GM12872 (cell line): Measurements from ENCODE around the gene CFAP74.

ENCODE experiments used
- CTCF ChIP-seq: IDR thresholded peaks from 3 replicates; pipeline ENCODE4 v1.5.1; 2011; ENCODE audit warnings: low read depth, mild to moderate bottlenecking, low read length, moderate library complexity; ENCODE audit not compliant: insufficient read depth

The CFAP74 gene

GRCh38 chr1:1893291-1893985, 110.1 kb downstream of the CFAP74 start:
- no peak for TF ChIP-seq CTCF

GRCh38 chr1:1892763-1893120, 110.8 kb downstream of the CFAP74 start:
- no peak for TF ChIP-seq CTCF

- TF ChIP-seq CTCF: no peak
Observed at GRCh38 chr1:1892079-1892762, 111.4 kb downstream of the CFAP74 start.

GRCh38 chr1:1891349-1892078, 112.1 kb downstream of the CFAP74 start:
- TF ChIP-seq CTCF: no peak

- TF ChIP-seq CTCF: no peak
Observed at GRCh38 chr1:1890506-1891348, 112.9 kb downstream of the CFAP74 start, which contains the start of gene GNB1. TSS of gene GNB1 (minus strand) at chr1:1891087. CDS start at chr1:1825453, 65,634 bp downstream.

GRCh38 chr1:1889847-1890505, 113.6 kb downstream of the CFAP74 start:
- TF ChIP-seq CTCF: no peak
